NCI-H1092 (cell line): ENCODE results near the gene DDX11.
"Not testable (repeated sequence)": the region's sequence is repeated elsewhere in the genome, so short reads cannot be mapped to it uniquely, and the experiment has no call there.

ENCODE experiments used
- DNase-seq: peaks from one replicate; lab custom pipeline; 2025; lab: John Stamatoyannopoulos, UW

DDX11 gene

GRCh38 chr12:31067656-31068055 lies 6.0 kb upstream of the DDX11 start:
- not testable (repeated sequence) for DNase-seq

- DNase-seq = not testable (repeated sequence)
Measured at GRCh38 chr12:31070971-31071740, 2.5 kb upstream of the DDX11 start.

- DNase-seq = not testable (repeated sequence)
Measured at GRCh38 chr12:31072962-31073361, 698 bp upstream of the DDX11 start.

GRCh38 chr12:31074333-31074874 lies 744 bp downstream of the DDX11 start:
- not testable (repeated sequence) for DNase-seq

DNA sequence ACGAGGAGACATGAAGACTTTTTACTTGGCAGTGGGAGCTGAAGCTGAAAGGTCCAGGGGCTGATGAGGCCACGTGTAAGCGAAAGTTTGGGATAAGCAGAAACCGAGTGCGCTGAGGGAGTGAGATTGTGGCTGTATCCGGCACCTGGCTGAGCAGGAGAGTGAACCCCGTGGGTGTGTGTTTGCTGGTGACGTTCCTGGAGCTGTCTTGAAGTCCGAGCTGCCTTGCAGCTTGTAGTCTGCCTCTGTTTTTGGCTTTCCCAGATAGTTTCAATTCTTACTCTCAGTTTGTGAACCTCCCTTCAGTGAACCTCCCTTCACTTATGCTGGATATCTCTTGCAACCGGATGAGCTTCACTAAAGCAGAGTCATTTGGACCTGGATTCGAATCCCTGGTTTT lies 2.5 kb downstream of the DDX11 start:
- not testable (repeated sequence) for DNase-seq

- DNase-seq = not testable (repeated sequence)
Measured at GRCh38 chr12:31077095-31077494, 3.4 kb downstream of the DDX11 start.

DNA sequence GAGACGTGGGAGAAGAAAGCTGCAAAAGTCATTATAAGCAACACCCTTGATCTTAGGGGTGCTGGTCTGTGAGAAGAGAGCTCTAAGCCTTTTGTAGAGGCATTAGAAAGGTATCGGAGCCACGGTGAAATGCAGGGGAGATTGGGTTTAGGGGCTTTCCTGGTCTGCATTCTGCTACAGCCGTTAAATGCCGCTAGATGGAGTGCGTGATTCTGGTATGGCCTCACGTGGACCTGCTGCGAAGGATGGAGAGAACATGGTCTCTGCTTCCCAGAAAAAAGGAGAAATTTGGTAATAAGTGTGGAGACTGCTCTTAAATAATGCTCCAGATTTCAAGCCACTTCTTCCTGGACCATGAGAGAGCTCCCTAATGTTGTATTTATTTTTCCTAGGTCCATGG lies 4.3 kb downstream of the DDX11 start:
- DNase-seq = not testable (repeated sequence)

DNA sequence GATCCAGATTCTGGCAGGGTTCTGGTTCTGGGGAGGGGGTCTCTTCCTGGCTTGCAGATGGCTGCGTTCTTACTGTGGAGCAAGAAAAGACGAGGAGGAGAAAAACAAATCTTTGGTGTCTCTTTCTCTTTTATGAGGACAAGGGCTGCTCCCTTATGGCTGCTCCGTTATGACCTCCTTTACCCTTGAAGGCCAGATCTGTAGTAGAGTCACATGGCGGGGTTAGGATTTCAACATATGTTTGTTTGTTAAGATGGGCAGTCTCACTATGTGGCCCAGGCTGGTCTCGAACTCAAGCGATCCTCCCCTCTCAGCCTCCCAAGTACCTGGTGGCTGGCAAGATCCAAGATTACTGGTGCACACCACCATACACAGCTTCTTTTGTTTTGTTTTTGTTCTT lies 5.8 kb downstream of the DDX11 start:
- not testable (repeated sequence) for DNase-seq

GRCh38 chr12:31080221-31080620 lies 6.6 kb downstream of the DDX11 start:
- not testable (repeated sequence) for DNase-seq

DNA sequence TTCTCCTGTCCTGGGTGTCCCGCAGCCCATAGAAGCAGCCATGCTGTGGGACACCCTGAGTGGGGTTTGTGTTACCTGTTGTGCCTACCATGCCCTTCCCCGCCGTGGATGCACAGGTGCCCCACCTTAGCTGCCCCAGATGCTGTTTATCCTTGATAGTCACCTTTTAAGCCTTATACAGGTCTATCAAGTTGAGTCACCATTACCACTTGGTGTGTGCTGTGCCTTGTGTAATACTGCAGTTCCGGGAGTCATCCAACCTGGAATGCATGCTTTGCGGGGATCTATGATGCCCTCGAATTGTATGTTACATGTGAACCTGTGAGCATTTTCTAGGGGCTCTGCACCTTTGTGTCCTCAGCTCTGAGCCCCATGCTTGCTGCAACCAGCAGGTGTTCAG lies 7.6 kb downstream of the DDX11 start:
- DNase-seq = not testable (repeated sequence)

GRCh38 chr12:31084241-31084640 lies 10.6 kb downstream of the DDX11 start:
- DNase-seq = not testable (repeated sequence)

DNA sequence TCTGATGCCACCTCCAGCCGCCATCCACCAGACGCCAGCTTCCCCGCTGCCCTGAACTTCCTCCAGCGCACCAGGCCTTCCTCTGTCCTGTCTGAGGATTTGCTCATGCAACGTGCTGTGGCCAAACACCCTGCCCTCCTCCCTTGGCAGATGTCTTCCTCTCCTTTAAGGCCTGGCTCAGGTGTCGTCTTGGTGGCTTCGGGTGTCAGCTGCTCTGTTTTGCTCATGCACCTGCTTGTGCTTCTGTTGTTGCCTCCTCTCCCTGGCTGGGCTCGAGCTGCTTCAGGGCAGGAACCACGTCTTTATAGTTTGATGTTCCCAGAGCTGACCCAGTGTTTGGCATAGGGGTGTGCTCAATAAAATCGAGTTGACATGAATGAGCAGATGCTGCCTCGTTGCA lies 12.4 kb downstream of the DDX11 start:
- DNase-seq = not testable (repeated sequence)

DNA sequence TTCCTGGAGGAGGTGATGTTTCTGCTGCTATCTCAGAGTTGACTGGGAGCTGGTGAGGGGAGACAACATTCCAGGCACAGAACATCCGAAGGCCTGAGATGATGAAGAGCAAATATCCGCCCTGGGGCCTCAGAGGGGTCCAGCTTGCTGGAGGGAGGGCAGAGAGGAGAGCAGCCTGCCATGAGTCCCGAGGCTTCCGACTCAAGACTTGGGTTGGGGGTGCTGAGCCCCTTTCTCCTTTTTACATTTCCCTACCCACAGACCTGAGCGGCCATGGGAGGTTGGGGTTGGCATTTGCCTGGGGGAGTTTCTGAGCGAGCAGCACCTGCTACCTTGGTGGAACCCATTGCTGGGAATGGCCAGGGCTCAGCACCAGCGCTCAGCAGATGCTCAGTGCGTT lies 13.8 kb downstream of the DDX11 start:
- DNase-seq = not testable (repeated sequence)

- DNase-seq = not testable (repeated sequence)
Measured at GRCh38 chr12:31087956-31088355, 14.3 kb downstream of the DDX11 start.

DNA sequence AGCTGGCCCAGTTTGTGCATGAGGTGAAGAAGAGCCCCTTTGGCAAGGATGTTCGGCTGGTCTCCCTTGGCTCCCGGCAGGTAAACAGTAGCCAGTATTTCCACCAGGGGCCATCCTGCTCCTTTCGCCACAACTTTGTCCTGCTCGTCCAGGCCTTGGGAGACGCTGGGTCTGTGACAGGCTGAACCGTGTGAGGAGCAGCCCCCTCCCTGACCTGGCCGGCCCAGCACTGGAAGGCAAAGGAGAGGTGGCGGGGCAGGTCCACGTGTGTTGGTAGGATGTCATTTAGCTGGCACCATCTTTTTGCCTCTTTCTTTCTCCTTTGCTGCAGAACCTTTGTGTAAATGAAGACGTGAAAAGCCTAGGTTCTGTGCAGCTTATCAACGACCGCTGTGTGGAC lies 15.4 kb downstream of the DDX11 start:
- DNase-seq = no peak

- not testable (repeated sequence) for DNase-seq
Measured at GRCh38 chr12:31091629-31092028, 18.0 kb downstream of the DDX11 start.

GRCh38 chr12:31092718-31093117 lies 19.1 kb downstream of the DDX11 start:
- not testable (repeated sequence) for DNase-seq

GRCh38 chr12:31095080-31095860 lies 21.6 kb downstream of the DDX11 start:
- DNase-seq = not testable (repeated sequence)

GRCh38 chr12:31096251-31097065 lies 22.8 kb downstream of the DDX11 start:
- DNase-seq = not testable (repeated sequence)

DNA sequence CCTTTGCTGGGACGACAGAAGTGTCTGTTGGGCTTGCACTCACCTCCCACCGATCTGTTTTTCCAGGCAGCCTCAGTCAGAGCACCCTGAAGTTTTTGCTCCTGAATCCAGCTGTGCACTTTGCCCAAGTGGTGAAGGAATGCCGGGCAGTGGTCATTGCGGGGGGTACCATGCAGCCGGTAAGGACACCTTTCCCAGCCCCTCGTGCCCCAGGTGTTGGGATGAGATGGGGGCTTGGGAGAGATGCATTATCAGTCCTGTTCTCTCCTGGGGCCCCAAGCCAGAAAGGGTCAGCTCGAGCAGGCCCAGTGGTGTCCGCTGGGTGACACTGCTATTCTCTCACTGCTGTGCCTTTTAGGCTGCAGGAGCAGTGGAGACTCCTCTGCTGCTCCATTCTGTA lies 24.2 kb downstream of the DDX11 start:
- DNase-seq = not testable (repeated sequence)

GRCh38 chr12:31098363-31098762 lies 24.7 kb downstream of the DDX11 start:
- DNase-seq = not testable (repeated sequence)

DNA sequence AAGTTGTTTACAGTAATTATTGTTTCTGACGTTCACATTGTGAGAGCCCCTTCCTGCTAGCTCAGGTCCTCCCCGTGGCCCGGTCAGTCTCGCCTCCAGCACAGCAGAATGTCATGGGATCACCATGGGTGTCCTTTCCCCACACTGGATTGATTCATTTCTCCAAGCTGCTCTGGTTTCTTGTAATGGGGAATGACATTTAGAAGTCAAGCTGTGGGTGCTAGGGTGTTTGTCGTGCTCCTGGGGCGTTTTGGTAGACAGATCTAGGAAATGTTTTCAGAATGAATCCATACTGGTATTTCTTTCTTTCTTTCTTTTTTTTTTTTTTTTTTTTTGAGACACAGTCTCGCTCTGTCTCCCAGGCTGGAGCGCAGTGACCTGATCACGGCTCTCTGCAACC lies 25.1 kb downstream of the DDX11 start:
- not testable (repeated sequence) for DNase-seq
